CD4-positive, alpha-beta T cell treated with Interleukin-4 for 4 hours (primary cell): Measurements from ENCODE around the gene METTL15.
"Not testable (repeated sequence)": the region's sequence is repeated elsewhere in the genome, so short reads cannot be mapped to it uniquely, and the experiment has no call there.

Experiments
- DNase-seq: peaks from one replicate; pipeline ENCODE4 v3.0.0-alpha.2; 2020

Gene METTL15

DNA sequence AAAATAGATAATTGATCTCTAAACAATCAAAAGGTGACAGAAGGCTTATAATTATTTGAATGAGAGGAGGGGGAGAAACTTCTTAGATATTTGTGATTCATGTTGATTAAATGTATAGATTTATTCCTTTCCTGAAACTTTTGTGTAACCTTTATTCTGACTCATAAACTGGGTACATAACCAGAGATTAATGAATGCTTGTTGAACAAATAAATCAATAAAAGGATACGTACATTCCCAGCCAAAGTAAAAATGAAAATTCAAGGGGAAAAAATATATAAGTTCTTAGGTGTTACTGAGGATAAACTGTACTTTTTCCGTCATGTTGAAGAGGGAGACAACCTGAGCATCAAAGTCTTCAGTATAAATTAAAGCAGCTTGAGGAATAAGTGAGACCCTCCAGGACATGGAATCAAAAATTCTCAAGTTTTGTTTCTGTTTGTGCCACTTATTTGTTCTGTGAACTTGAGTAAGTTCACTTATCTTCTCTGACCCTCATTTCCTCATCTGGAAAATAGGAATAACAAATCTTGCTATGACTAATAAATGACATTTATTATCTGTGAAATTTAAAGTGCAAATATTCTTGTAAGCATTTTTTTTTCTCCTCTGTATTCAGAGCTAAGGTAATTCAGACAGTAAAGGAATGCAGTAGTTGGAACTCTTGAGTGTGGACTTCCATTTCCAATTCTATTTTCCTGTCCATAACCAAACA lies 195.4 kb downstream of the METTL15 start:
- no peak for DNase-seq

GRCh38 chr11:28315440-28315839 lies 207.3 kb downstream of the METTL15 start:
- no peak for DNase-seq

DNA sequence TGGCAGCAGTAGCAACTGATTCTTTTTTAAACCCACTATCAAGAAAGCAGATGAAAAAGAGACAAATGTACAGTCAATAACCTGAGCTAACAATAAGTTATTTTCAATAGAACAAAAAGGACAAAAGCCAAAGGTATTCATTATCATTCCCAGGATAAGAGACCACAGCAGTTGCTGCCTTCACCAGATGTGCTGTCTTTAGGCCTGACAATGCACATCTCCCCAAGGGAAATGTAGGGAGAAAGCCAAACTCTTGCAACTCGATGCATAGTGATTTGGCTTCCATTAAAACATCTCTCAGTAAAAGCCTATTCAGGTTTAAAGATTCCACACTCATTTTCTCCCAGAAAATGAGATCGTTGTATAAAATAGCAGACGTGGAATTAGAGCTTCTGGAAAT lies 210.7 kb downstream of the METTL15 start:
- DNase-seq: no peak

DNA sequence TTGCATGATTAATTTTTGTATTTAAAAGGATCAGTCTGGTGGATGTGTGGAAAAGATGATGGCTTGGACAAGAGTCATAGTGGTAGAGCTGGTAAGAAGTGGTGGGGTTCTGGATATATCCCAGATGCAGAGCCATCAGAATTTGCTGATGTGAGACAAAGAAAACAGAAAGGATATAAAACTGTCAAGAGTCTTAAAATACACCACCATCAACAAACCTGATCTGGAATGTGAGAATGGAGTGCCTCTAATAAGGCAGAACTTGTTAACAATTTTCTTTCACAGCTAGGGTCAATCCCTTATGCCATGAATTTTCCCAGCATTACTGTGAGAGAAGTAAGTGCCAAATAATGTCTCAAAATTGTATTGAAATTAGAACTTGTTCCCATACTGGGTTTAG lies 215.4 kb downstream of the METTL15 start:
- DNase-seq: no peak

- not testable (repeated sequence) for DNase-seq
Measured at GRCh38 chr11:28332393-28332792, 224.2 kb downstream of the METTL15 start.

GRCh38 chr11:28337701-28338100 lies 229.5 kb downstream of the METTL15 start:
- no peak for DNase-seq

- no peak for DNase-seq
Measured at GRCh38 chr11:28338371-28338770, 230.2 kb downstream of the METTL15 start.

- no peak for DNase-seq
Measured at GRCh38 chr11:28339488-28339887, 231.3 kb downstream of the METTL15 start.

DNA sequence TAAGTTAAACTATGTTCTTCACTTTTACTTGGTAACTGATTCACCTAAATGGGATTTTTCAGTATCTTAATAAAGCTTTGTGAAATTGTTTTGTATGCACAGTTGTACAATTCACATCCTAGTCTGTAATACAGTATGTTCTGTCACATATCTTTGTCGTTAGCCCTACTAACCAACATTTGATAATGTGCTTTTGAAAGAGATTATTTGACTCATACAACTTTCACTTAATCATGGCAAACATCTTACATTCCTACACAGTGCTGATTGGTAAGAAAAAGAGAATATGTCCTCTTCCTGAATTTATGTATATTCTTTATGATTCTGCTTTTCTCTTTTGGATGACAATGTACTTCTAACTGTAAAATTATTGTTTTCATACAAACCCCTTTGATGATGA lies 234.5 kb downstream of the METTL15 start:
- no peak for DNase-seq

DNA sequence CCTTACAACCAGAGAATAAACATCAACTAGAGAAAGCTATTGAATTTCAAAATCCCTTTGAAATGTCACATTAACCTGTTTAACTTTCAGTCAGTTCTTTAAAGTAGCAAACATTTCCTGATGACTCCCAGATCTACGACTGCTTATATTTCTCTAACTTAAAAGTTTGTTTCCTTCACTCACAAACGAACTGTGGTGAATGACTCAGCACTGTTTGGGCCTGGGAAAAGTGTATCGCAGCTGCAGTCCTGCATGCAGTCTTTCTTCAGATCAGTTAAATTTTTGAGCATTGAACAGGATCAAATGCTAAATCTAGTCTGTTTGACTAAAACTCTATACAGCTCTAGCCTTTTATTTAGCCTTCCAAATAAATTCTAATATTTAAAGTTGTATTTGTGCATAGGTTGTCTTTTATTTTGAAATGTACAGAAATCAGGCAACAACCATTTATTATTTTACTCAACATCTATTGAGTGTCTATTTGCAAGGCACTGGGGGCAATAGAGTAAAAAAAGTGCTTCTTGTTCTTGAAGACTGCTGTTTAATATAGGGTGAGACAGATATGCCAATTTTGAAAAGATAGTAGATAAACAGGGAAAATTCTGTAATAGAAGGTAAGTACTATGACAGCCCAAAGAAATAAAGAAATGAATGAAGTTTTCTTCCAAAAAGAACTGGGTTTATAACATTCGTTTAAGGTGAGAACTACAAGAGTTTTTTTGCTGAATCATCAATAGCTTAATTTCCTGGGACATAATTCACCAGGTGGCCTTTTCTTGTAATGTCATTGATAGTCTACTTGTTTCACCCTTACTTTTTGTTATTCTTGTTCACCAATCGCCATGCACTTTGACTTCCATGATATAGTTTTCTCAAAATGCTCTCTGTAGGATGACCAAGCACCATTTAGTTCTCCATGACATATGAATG lies 235.4 kb downstream of the METTL15 start:
- DNase-seq: no peak

GRCh38 chr11:28346209-28346608 lies 238.0 kb downstream of the METTL15 start:
- DNase-seq: no peak

DNA sequence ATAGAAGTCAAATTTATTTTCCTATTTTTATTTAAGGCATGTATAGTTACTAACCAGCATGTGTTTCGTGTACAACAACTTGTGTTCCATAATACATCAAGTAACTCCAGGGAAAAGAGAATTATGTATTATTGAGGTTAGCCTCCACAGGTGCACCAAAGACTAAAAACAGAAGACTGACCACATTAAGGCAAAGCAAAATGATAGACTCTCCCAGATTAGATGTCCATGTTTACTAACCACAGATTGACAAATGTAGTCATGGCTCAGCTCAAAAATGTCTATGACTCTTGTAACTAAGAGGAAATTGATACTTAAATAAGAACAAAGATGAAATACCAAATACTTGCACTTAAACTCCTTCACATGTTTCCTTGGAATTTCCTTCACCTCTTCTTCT lies 238.5 kb downstream of the METTL15 start:
- DNase-seq: no peak

- DNase-seq: no peak
Measured at GRCh38 chr11:28347371-28347770, 239.2 kb downstream of the METTL15 start.

DNA sequence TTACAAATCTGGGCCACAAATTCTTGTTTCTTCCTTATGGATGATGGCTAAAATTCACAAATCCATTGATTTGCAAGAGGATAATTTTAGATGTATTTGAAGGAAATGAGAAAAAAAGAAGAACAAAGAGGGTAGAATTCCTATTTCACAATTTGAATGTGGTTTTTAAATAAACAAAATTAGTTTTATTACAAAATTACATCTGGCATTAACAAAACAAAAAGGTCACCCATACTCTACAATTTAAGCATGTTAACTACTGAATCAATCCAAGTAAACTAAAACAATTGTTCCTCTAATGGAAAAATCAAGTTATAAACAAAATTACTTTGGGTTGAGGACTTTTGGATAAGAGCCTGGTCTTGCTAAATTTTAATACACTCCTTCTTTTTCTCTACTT lies 242.0 kb downstream of the METTL15 start:
- no peak for DNase-seq

DNA sequence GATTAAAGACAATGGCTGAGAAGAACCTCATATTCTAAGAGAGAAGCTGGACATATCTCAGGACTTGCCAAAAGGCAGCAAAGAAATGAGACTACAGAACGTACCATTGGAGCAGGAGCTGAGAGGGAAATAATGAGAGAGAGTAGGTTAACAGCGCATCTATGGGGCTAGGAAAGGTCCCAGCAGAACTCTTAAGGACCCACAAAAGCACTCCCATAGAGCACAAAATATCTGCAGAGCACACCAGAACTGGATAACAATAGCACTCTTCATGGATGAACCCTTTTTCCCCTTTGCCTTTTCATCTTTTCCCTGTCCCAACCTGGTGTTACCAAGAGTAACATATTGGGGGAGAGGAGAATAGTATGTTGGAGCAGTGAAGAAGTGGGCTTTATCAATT lies 245.8 kb downstream of the METTL15 start:
- DNase-seq: no peak

GRCh38 chr11:28366549-28367346 lies 258.6 kb downstream of the METTL15 start:
- no peak for DNase-seq

GRCh38 chr11:28378095-28378494 lies 269.9 kb downstream of the METTL15 start:
- not testable (repeated sequence) for DNase-seq
